ENCODE measurements around the gene PLS1.
"Not testable (repeated sequence)": the region's sequence is repeated elsewhere in the genome, so short reads cannot be mapped to it uniquely, and the experiment has no call there.

PLS1 gene

GRCh38 chr3:142706321-142707127 is 110.3 kb downstream of the PLS1 start:
- DNase-seq: no peak

- no peak for DNase-seq
Observed at GRCh38 chr3:142709207-142709606, 113.0 kb downstream of the PLS1 start.

DNA sequence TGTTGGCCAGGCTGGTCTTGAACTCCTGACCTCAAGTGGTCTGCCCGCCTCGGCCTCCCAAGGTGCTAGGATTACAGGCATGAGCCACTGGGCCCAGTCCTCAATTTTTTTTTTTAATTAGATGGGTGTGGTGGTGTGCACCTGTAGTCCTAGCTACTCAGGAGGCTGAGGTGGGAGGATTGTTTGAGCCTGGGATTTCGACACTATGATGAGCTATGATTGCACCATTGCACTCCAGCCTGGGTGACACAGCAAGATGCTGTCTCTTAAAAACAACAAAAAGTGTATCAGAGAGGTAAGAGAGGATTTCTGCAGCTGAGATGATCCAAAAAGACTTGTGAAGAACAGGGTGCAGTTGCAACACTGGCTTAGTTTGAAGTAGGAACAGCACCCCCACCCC is 118.7 kb downstream of the PLS1 start:
- DNase-seq: not testable (repeated sequence)

DNA sequence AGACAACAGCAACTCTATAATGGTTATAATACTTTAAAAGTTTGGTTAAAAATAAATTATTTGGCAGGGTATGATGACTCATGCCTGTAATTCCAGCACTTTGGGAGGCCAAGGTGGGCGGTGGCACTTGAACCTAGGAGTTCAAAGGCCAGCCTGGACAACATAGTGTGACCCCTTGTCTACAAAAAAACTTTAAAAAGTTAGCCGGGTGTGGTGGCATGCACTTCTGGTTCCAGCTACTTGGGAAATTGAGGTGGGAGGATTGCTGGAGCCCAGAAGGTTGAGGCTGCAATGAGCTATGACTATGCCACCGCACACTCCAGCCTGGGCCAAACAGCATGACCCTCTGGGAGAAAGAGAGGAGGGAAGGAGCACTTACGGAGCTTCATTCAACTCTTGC is 119.9 kb downstream of the PLS1 start:
- no peak for DNase-seq

GRCh38 chr3:142723665-142723967 is 127.4 kb downstream of the PLS1 start:
- no peak for DNase-seq

GRCh38 chr3:142723968-142724681 is 127.9 kb downstream of the PLS1 start, which contains the start of gene TRPC1:
TRPC1 (plus strand) TSS chr3:142724034; CDS start chr3:142724560, 526 bp downstream.
- DNase-seq: peak; percentile 59

DNA sequence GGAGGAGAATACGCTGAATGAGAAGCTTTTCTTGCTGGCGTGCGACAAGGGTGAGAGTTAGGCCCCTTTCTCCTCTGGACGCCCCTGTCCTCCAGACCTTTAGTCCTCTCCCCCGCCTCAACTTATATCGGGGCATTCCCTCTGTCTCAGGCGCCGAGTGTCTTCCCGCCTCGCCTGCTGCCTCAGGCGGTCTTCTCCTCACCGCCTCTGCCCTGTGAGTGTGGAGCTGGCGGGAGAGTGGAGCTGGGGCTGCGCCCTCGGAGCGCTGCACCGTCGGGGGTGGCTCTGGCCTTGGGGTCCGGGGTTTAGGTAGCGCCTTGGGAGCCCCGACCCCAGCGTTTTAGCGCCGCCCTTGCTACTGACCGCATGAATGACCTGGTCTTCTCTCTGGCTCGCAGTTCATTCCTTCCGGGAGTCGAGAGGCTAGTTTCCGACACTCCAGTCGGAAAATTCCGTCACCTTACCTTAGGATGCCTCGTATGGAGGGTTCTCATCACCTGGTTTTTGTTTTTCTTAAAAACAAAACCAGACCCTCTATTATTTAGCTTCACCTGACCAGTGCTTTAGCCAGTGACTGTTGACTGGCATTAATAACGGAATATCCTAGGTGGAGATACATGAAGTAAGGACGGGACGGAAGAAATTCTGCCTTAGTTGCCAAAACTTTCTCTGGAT is 128.6 kb downstream of the PLS1 start:
- no peak for DNase-seq

- DNase-seq: no peak
Observed at GRCh38 chr3:142725357-142725739, 129.2 kb downstream of the PLS1 start.

- no peak for DNase-seq
Observed at GRCh38 chr3:142726017-142726416, 129.8 kb downstream of the PLS1 start.

DNA sequence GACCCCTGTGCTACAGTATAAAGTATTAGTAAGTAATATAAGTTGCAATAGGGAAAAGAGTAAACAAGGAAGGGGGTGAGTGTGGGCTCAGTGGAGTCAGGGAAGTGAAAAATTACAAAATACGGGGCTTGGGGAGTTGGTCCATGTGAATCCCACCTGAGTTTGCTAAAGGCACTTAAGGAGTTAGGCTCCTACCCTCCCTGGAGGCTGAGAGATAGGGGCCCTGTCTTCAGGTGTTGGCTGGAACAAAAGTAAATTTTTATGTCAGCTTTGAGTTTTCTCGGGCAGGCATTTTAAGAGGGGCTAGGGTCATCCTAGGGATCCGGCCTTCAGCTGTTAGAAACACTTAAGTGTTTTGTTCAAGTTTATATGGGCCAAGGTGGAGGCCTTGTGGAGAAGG is 135.9 kb downstream of the PLS1 start:
- no peak for DNase-seq

DNA sequence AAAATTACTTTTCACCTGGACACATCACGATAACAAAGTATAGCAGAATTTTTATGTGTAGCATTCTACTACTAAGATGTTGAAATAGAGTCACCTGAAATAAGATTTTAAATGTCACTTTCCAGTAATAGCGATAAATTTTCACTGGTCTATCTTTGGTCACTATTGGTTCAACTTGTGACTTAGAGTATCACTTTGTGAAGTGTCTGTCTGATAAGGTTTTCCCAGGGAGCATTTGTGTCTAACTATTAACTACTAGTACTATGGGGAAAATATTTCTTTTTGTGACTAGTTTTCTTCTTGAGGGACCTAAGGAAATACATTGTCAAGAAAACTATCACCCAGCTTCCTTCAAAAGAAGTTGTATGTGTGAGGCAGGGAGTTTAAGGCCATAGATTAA is 138.6 kb downstream of the PLS1 start:
- no peak for DNase-seq

GRCh38 chr3:142735462-142735861 is 139.3 kb downstream of the PLS1 start:
- DNase-seq: no peak

DNA sequence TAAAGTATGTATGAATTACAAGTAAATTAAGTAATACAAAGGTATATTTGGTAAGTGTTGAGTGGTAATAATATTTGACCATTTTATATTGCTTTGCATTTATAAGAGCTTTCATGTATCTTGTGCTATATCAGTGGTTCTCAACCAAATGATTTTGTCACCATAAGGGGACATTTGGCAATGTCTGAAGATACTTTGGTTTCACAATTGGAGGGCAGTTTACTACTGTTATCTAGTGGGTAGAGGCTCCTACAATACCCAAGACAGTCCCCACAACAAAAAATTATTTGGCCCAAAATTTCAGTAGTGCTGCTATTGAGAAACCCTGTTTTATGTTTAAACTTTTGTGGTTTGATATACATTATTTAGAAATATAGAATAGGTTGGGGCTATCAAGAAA is 142.2 kb downstream of the PLS1 start:
- no peak for DNase-seq

- no peak for DNase-seq
Observed at GRCh38 chr3:142746646-142747045, 150.5 kb downstream of the PLS1 start.

- not testable (repeated sequence) for DNase-seq
Observed at GRCh38 chr3:142750531-142750930, 154.3 kb downstream of the PLS1 start.

- DNase-seq: not testable (repeated sequence)
Observed at GRCh38 chr3:142752605-142753004, 156.4 kb downstream of the PLS1 start.

DNA sequence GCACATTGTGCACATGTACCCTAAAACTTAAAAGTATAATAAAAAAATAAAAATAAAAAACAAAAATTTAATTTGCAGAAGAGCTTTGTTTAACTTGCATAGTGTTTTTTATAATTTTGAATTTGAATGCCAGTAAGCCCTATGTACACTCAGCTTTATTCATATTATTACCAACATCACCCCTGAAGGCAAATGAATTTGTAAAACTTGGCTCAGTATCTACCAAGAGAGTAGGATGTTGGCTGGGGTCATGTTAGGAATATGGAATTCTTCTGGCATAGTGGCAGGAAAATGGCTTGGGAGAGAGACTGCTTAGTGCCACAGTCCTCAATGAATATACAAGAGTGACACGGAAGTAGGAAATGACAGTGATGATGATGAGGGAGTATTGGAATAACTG is 158.3 kb downstream of the PLS1 start:
- DNase-seq: no peak

Data from NCI-H1048 (cell line).